SU-DHL-6 (cell line): ENCODE data around the gene BCL2L1.

ENCODE experiments used
- CTCF ChIP-seq: fragments of 200-600 bp; sonication (generic); IDR thresholded peaks from one replicate; pipeline ENCODE4 v1.5.1; 2017; ENCODE audit warnings: antibody characterized with exemption, mild to moderate bottlenecking, low read length, moderate library complexity; ENCODE audit not compliant: insufficient read depth, poor library complexity, severe bottlenecking
- EZH2phosphoT487 ChIP-seq: fragments of 200-600 bp; sonication (generic), shearing (Covaris generic); conservative IDR thresholded peaks from 2 replicates; pipeline ENCODE4 v1.6.1; 2018; ENCODE audit warnings: mild to moderate bottlenecking, antibody characterized with exemption, low read length, moderate library complexity, mixed read lengths

- TF ChIP-seq CTCF (no peak), EZH2phosphoT487 (no peak)
Measured at GRCh38 chr20:31685853-31686643, 36.6 kb downstream of the BCL2L1 start.
